SK-N-SH treated with all-trans-retinoic acid at 6 μM for 48 hours (cell line): ENCODE measurements around the gene IGSF11.

Experiments
- ATAC-seq: fragments of 200-7000 bp; cut with Tn5 transposase; 3 replicates; pipeline ENCODE4 v1.9.1; 2020; ENCODE audit warnings: mild to moderate bottlenecking, moderate library complexity
- ARNTL ChIP-seq: fragments of 450-650 bp; formaldehyde crosslinking; IDR thresholded peaks from 2 replicates; pipeline ENCODE4 v1.5.0; 2020; ENCODE audit warnings: low read depth, mild to moderate bottlenecking, moderate library complexity, borderline replicate concordance
- BACH2 ChIP-seq: fragments of 250-450 bp; sonication (Bioruptor Pico); IDR thresholded peaks from 2 replicates; pipeline ENCODE4 v1.9.0; 2021; ENCODE audit warnings: mild to moderate bottlenecking, borderline replicate concordance
- CREB5 ChIP-seq: fragments of 250-450 bp; sonication (Bioruptor Pico); IDR thresholded peaks from 2 replicates; pipeline ENCODE4 v1.5.1; 2020; ENCODE audit warnings: low read depth, mild to moderate bottlenecking, moderate library complexity
- CSDC2 ChIP-seq: fragments of 250-450 bp; sonication (Bioruptor Pico); IDR thresholded peaks from 2 replicates; pipeline ENCODE4 v1.5.0; 2020; ENCODE audit warnings: mild to moderate bottlenecking, moderate library complexity
- CSRNP3 ChIP-seq: fragments of 250-450 bp; sonication (Bioruptor Pico); IDR thresholded peaks from 2 replicates; pipeline ENCODE4 v1.5.1; 2021; ENCODE audit warnings: mild to moderate bottlenecking, moderate library complexity
- ESRRG ChIP-seq: fragments of 250-450 bp; sonication (Bioruptor Pico); IDR thresholded peaks from 2 replicates; pipeline ENCODE4 v1.6.1; 2021; ENCODE audit warnings: mild to moderate bottlenecking
- GLIS3 ChIP-seq: fragments of 250-450 bp; sonication (Bioruptor Pico); IDR thresholded peaks from 2 replicates; pipeline ENCODE4 v1.5.0; 2020; ENCODE audit warnings: mild to moderate bottlenecking, moderate library complexity
- ISL1 ChIP-seq: fragments of 250-450 bp; sonication (Bioruptor Pico); IDR thresholded peaks from 2 replicates; pipeline ENCODE4 v2.1.2; 2022; ENCODE audit warnings: mild to moderate bottlenecking, moderate library complexity
- PATZ1 ChIP-seq: fragments of 250-450 bp; sonication (Bioruptor Pico); IDR thresholded peaks from 2 replicates; pipeline ENCODE4 v1.8.0; 2020; ENCODE audit warnings: mild to moderate bottlenecking, moderate library complexity, borderline replicate concordance
- PPARA ChIP-seq: fragments of 250-450 bp; sonication (Bioruptor Pico); IDR thresholded peaks from 2 replicates; pipeline ENCODE4 v1.5.0; 2020; ENCODE audit warnings: mild to moderate bottlenecking, borderline replicate concordance
- RARB ChIP-seq: fragments of 250-450 bp; sonication (Bioruptor Pico); IDR thresholded peaks from 2 replicates; pipeline ENCODE4 v1.8.0; 2021; ENCODE audit warnings: mild to moderate bottlenecking, moderate library complexity
- SNAI2 ChIP-seq: fragments of 250-450 bp; sonication (Bioruptor Pico); IDR thresholded peaks from 2 replicates; pipeline ENCODE4 v1.5.0; 2020; ENCODE audit warnings: mild to moderate bottlenecking, moderate library complexity
- TCF4 ChIP-seq: fragments of 250-450 bp; sonication (Bioruptor Pico); IDR thresholded peaks from 2 replicates; pipeline ENCODE4 v1.8.0; 2021; ENCODE audit warnings: mild to moderate bottlenecking, moderate library complexity, borderline replicate concordance
- TSHZ2 ChIP-seq: fragments of 250-450 bp; sonication (Bioruptor Pico); IDR thresholded peaks from 2 replicates; pipeline ENCODE4 v1.5.0; 2020; ENCODE audit warnings: mild to moderate bottlenecking, moderate library complexity
- ZC3H10 ChIP-seq: fragments of 250-450 bp; sonication (Bioruptor Pico); IDR thresholded peaks from 2 replicates; pipeline ENCODE4 v1.5.1; 2021; ENCODE audit warnings: mild to moderate bottlenecking, moderate library complexity
- ZFP3 ChIP-seq: fragments of 250-450 bp; sonication (Bioruptor Pico); IDR thresholded peaks from 2 replicates; pipeline ENCODE4 v1.5.0; 2020; ENCODE audit warnings: mild to moderate bottlenecking, moderate library complexity
- ZFP30 ChIP-seq: fragments of 450-650 bp; formaldehyde crosslinking; IDR thresholded peaks from 2 replicates; pipeline ENCODE4 v1.5.0; 2022; ENCODE audit warnings: mild to moderate bottlenecking, moderate library complexity
- ZNF565 ChIP-seq: fragments of 450-650 bp; formaldehyde crosslinking; conservative IDR thresholded peaks from 2 replicates; pipeline ENCODE4 v1.5.0; 2020; ENCODE audit warnings: low read depth, mild to moderate bottlenecking, moderate library complexity
- ZNF70 ChIP-seq: fragments of 450-650 bp; formaldehyde crosslinking; IDR thresholded peaks from 2 replicates; pipeline ENCODE4 v1.5.0; 2020; ENCODE audit warnings: mild to moderate bottlenecking, moderate library complexity

Gene IGSF11

GRCh38 chr3:118943597-118943996 lies 91.0 kb downstream of the IGSF11 start:
- ATAC-seq = no peak
- TF ChIP-seq ZNF565 (CRISPR knock-in tag) (no peak), TSHZ2 (CRISPR knock-in tag) (peak; percentile 47; the same call in 1 of the 2 replicates)

GRCh38 chr3:118942671-118943070 lies 92.0 kb downstream of the IGSF11 start:
- TF ChIP-seq RARB (CRISPR knock-in tag) (no peak), CSRNP3 (CRISPR knock-in tag) (no peak), CSDC2 (CRISPR knock-in tag) (no peak), ARNTL (CRISPR knock-in tag) (no peak), ZC3H10 (CRISPR knock-in tag) (no peak), TCF4 (no peak), ZFP3 (CRISPR knock-in tag) (no peak), ISL1 (CRISPR knock-in tag) (no peak), BACH2 (CRISPR knock-in tag) (no peak), GLIS3 (CRISPR knock-in tag) (no peak), ZNF70 (no peak), CREB5 (CRISPR knock-in tag) (no peak), PATZ1 (CRISPR knock-in tag) (no peak), ZFP30 (no peak), SNAI2 (CRISPR knock-in tag) (no peak)
- ATAC-seq = no peak

DNA sequence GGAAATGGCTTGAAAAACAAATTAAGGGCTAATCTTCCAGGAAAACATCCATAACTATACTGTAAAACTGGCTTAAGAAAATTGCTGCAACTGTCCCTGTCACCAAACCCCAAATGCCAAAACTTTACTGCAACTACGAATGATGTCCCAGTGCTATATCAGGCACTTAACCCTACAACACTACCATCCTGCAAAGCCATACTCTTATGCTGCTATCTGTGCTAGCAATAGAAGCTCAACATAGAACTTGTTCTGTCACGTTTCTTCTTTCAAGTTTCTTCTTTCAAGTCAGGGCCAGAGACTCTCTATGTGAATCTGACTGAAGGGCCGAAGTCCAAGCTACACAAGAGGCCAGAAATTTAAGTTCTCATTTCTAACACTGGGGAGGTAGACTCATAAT lies 92.5 kb downstream of the IGSF11 start:
- TF ChIP-seq ARNTL (CRISPR knock-in tag) (no peak), GLIS3 (CRISPR knock-in tag) (no peak)
- ATAC-seq = no peak

DNA sequence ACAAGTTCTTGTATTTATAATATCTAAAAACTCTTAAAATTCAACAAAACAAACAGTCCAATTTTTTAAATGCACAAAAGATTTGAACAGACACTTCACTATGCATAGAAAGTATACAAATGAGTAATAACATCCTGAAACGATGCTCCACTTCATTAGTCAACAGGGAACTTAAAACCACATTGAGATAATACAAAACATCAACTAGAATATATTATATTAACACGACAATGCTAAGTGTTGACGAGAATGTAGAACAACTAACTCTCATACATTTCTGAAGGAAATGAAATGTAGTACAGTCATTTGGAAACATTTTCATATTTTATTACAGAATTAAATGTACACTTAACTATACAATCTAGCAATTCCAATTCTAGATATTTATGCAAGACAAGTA lies 93.4 kb downstream of the IGSF11 start:
- TF ChIP-seq TSHZ2 (CRISPR knock-in tag) = no peak
- no peak for TF ChIP-seq ZFP30
- no peak for TF ChIP-seq BACH2 (CRISPR knock-in tag)
- no peak for TF ChIP-seq PPARA
- TF ChIP-seq CREB5 (CRISPR knock-in tag) = no peak
- TF ChIP-seq PATZ1 (CRISPR knock-in tag) = no peak
- no peak for TF ChIP-seq RARB (CRISPR knock-in tag)
- no peak for TF ChIP-seq CSRNP3 (CRISPR knock-in tag)
- no peak for TF ChIP-seq ZC3H10 (CRISPR knock-in tag)
- TF ChIP-seq ARNTL (CRISPR knock-in tag) = no peak
- no peak for TF ChIP-seq ESRRG (CRISPR knock-in tag)
- TF ChIP-seq, all 23 proteins: peak for 0

More for the DNA sequence above, 93.4 kb downstream of the IGSF11 start:
- no peak for ATAC-seq
